GM12878 (cell line): Measurements from ENCODE around the gene ADAMTS3. TPM values are rescaled to one million over a fixed set of nuclear protein-coding genes. Genes with fewer than 3 reads are reported as not detected.

ENCODE experiments used
- ATAC-seq: fragments of 200-7000 bp; cut with Tn5 transposase; 3 replicates; pipeline ENCODE4 v1.9.1; 2020; ENCODE audit warnings: mild to moderate bottlenecking, moderate library complexity
- BruUV-seq: library from RNA; stranded (reverse); fragments of 400-500 nt; replicated peaks from 2 replicates; lab custom pipeline; 2021; lab: Mats Ljungman, UMichigan
- CTCF ChIA-PET: fragments of 300-600 bp; sonication (Branson Sonifier 250); formaldehyde crosslinking; extraction: SDS; loops from one replicate; lab custom pipeline; 2021; ENCODE audit warnings: inconsistent platforms; lab: Yijun Ruan, JAX
- POLR2A ChIA-PET: fragments of 350-600 bp; formaldehyde crosslinking; extraction: SDS; loops from one replicate; lab custom pipeline; 2021; ENCODE audit warnings: inconsistent platforms; lab: Charles Lee
- RAD21 ChIA-PET: fragments of 300-600 bp; sonication (Branson Sonifier 250); formaldehyde crosslinking; loops from one replicate; lab custom pipeline; 2023; ENCODE audit warnings: antibody characterized with exemption; ENCODE audit not compliant: unreplicated experiment; lab: Charles Lee
- SMC1A ChIA-PET: fragments of 300-600 bp; sonication (Branson Sonifier 250); formaldehyde crosslinking; loops from one replicate; lab custom pipeline; 2023; ENCODE audit not compliant: unreplicated experiment, uncharacterized antibody; lab: Charles Lee
- DNase-seq: peaks from one replicate; pipeline ENCODE4 v3.0.0-alpha.2; 2011; ENCODE audit warnings: low read depth, low spot score
- FAIRE-seq: peaks from 3 replicates; lab custom pipeline; 2011; peaks lifted over from hg19 to GRCh38; lab: Jason Lieb, UNC
- H2AFZ ChIP-seq: 2 replicates; pipeline ENCODE4 v1.6.0; 2011; ENCODE audit warnings: low read depth, low read length, control low read depth; ENCODE audit not compliant: control insufficient read depth
- H3K27ac ChIP-seq: 2 replicates; pipeline ENCODE4 v1.5.1; 2011; ENCODE audit warnings: control low read depth; ENCODE audit not compliant: control insufficient read depth, insufficient read depth
- H3K27me3 ChIP-seq, 2 experiments: replicated peaks in 1 of 2; 2 replicates each; pipeline versions ENCODE4 v1.6.0 to v1.6.1; 2011; ENCODE audit warnings: low read length in 1 of 2; ENCODE audit not compliant: control insufficient read depth in 2 of 2, insufficient read depth in 2 of 2
- H3K36me3 ChIP-seq, 2 experiments: 2 replicates each; pipeline ENCODE4 v1.5.1; 2011; ENCODE audit warnings: low read length in 1 of 2; ENCODE audit not compliant: control insufficient read depth in 2 of 2, insufficient read depth in 2 of 2
- H3K4me1 ChIP-seq: 2 replicates; pipeline ENCODE4 v1.6.1; 2011; ENCODE audit warnings: mild to moderate bottlenecking, low read length, moderate library complexity, mixed read lengths; ENCODE audit not compliant: control insufficient read depth, insufficient read depth
- H3K4me2 ChIP-seq: 2 replicates; pipeline ENCODE4 v1.6.0; 2011; ENCODE audit warnings: control low read depth; ENCODE audit not compliant: control insufficient read depth, insufficient read depth
- H3K4me3 ChIP-seq: fragments of 200-600 bp; sonication (generic); 2 replicates; pipeline ENCODE4 v1.5.1; 2016
- H3K79me2 ChIP-seq: 2 replicates; pipeline ENCODE4 v1.6.0; 2011; ENCODE audit warnings: low read length; ENCODE audit not compliant: control insufficient read depth, insufficient read depth
- H3K9ac ChIP-seq: 2 replicates; pipeline ENCODE4 v1.8.0; 2011; ENCODE audit warnings: low read length, control low read depth, mixed read lengths; ENCODE audit not compliant: control insufficient read depth, insufficient read depth
- H3K9me3 ChIP-seq: replicated peaks from 3 replicates; pipeline ENCODE4 v1.5.1; 2011; ENCODE audit warnings: mild to moderate bottlenecking, low read length; ENCODE audit not compliant: control insufficient read depth, insufficient read depth
- H4K20me1 ChIP-seq: 2 replicates; pipeline ENCODE4 v1.6.0; 2011; ENCODE audit not compliant: control insufficient read depth, insufficient read depth
- CEBPB ChIP-seq, 2 experiments: fragments of 150-350 bp in 1 of 2; IDR thresholded peaks; 2 replicates each; pipeline ENCODE4 v1.6.1; 2012 to 2014; ENCODE audit warnings: low read depth in 2 of 2, low read length in 2 of 2, borderline replicate concordance in 1 of 2, inconsistent platforms in 1 of 2
- PAX8 ChIP-seq: fragments of 450-650 bp; IDR thresholded peaks from 2 replicates; pipeline ENCODE4 v1.6.1; 2017; ENCODE audit warnings: mild to moderate bottlenecking, moderate library complexity
- PML ChIP-seq: IDR thresholded peaks from 2 replicates; pipeline ENCODE4 v1.6.1; 2012; ENCODE audit warnings: low read length, inconsistent platforms
- WGBS: methylation state at CpG from one replicate; pipeline ENCODE4 v1.1.6; 2016; ENCODE audit warnings: low lambda C conversion rate; ENCODE audit not compliant: insufficient replicate concordance, insufficient coverage; ENCODE audit errors: missing lambda C conversion rate; 5-methylcytosine and 5-hydroxymethylcytosine counted together
- in situ Hi-C: fragments of 300-500 bp; cut with MboI; formaldehyde crosslinking; loops from 9 replicates; pipeline ENCODE4 v1.14.3; 2018; ENCODE audit warnings: mixed read lengths
- intact Hi-C: fragments of 100-400 bp; cut with micrococcal nuclease; formaldehyde crosslinking; loops from one replicate; pipeline ENCODE4 v1.14.2; 2022; ENCODE audit not compliant: unreplicated experiment
- polyA plus RNA-seq, 11 experiments: library from polyadenylated mRNA; depleted of rRNA in 4 of 11; unstranded in 6 of 11; stranded (reverse) in 5 of 11; fragments of >200 nt; fragmentation: Nextera tagmentation in 4 of 11; fragmentation: Illumina TruSeq in 1 of 11; extraction: Ambion mirVana in 4 of 11; extraction: Trizol in 1 of 11; gene quantifications; 1 replicate in 1 of 11; 2 replicates in 10 of 11; pipeline versions ENCODE4 v1.2.1 to v1.2.3, GENCODE V29; 2011 to 2016; ENCODE audit warnings: inconsistent platforms in 2 of 11, missing spikeins in 2 of 11, low read depth in 1 of 11
- total RNA-seq, 4 experiments: library from RNA; depleted of rRNA in 3 of 4; stranded (reverse); fragments of >200 nt in 3 of 4; fragmentation: Illumina TruSeq in 1 of 4; extraction: Trizol in 1 of 4; gene quantifications; 2 replicates each; pipeline versions ENCODE4 v1.2.1 to v1.2.3, GENCODE V29; 2013 to 2021
- TF ChIP-seq, protein P1 (sequence below): fragments of 450-650 bp; IDR thresholded peaks from 2 replicates; pipeline ENCODE4 v1.6.1; 2017; ENCODE audit warnings: mild to moderate bottlenecking, low read depth, inconsistent platforms; ENCODE audit not compliant: poor library complexity, severe bottlenecking

ADAMTS3 gene
- total and polyA plus RNA-seq, 10 of the 15 experiments (the other 5 are each of a cell fraction or from before 2014, with no cell fraction given): under 0.01 to 0.07 (median 0.02) TPM; not detected in 6

DNA sequence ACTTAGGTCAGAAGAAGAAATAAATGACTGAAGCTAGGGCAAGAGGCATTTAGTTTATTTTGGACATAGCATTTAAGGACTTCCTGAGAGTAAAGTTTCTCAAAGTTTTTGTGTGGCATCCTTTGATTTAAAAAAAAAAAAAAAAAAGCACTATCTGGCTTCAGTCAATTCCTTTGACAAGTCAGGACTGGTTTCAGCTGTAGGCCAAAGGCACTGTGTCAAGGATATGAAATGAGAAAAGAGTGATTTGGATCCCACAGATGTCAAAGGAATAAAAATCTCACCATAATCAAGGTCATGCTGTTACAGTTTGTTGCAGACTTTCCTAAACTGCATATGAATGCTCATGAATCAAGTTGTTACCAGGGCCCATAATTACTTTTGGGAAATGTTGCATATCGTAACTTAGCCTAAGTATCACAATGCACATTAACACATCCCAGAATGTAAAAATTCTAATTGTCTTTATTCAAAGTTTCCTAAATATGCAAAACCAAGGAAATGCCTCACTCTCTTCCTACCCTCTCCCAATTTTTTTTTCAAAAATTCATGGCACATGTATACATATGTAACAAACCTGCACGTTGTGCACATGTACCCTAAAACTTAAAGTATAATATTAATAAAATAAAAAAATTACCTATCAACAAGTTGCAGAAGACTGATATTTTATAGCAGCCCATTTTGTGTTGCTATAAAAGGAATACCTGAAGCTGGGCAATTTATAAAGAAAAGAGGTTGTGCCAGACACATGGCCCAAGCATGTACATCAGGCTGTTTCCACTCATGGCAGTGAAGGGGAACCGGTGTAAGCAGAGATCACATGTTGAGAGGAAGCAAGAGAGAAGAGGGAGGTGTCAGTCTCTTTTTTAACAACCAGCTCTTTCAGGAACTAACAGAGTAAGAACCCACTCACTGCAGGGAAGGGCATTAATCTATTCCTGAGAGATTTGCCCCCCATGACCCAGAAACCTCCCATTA, 33.7 kb upstream of the ADAMTS3 start:
- no peak for ATAC-seq
- TF ChIP-seq, protein P1, sequence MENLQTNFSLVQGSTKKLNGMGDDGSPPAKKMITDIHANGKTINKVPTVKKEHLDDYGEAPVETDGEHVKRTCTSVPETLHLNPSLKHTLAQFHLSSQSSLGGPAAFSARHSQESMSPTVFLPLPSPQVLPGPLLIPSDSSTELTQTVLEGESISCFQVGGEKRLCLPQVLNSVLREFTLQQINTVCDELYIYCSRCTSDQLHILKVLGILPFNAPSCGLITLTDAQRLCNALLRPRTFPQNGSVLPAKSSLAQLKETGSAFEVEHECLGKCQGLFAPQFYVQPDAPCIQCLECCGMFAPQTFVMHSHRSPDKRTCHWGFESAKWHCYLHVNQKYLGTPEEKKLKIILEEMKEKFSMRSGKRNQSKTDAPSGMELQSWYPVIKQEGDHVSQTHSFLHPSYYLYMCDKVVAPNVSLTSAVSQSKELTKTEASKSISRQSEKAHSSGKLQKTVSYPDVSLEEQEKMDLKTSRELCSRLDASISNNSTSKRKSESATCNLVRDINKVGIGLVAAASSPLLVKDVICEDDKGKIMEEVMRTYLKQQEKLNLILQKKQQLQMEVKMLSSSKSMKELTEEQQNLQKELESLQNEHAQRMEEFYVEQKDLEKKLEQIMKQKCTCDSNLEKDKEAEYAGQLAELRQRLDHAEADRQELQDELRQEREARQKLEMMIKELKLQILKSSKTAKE: no peak
- TF ChIP-seq PAX8 (no peak), PML (no peak), CEBPB (IDR thresholded peaks at IDR 0.05; ENCODE audit: borderline replicate concordance in 1 of 2, low read depth in 2 of 2, low read length in 2 of 2) (no peak)
- TF ChIP-seq, all 136 proteins: peak for 0
- Histone ChIP-seq H3K79me2 (no peaks in the 10 kb centered on the region), H3K4me3 (no peak overlapping the region), H3K9me3 (no peaks in the 10 kb centered on the region), H4K20me1 (no peaks in the 10 kb centered on the region), H2AFZ (no peak overlapping the region), H3K4me1 (no peaks in the 10 kb centered on the region), H3K4me2 (no peak overlapping the region), H3K27me3 (no peaks in the 10 kb centered on the region), H3K27ac (no peak overlapping the region), H3K9ac (no peak overlapping the region), H3K36me3 (no peaks in the 10 kb centered on the region)
- RAD21 ChIA-PET: no interaction called here
- 35% methylated on average over 3 of the region's 3 CpGs for WGBS
- no TSS peak for BruUV-seq
- CTCF ChIA-PET: no interaction called here
- SMC1A ChIA-PET: no interaction called here
- FAIRE-seq (no peak), DNase-seq (no peak)
- POLR2A ChIA-PET: interaction anchor here (0.6 kb wide), 1 partner anchor 1777 kb away, joined by 6 read pairs; no protein-coding TSS in a partner anchor
- in situ Hi-C loops (no loop called here), intact Hi-C loops (no loop called here)
